IMR-90 (cell line): Measurements from ENCODE around the gene LRRC39. TPM values are rescaled to one million over a fixed set of nuclear protein-coding genes. Genes with fewer than 3 reads are reported as not detected.

ENCODE experiments used
- ATAC-seq: fragments of 200-7000 bp; cut with Tn5 transposase; 2 replicates; pipeline ENCODE4 v1.9.1; 2020; ENCODE audit warnings: low read depth, mild to moderate bottlenecking, moderate library complexity
- BruUV-seq: library from RNA; stranded (reverse); fragments of 400-500 nt; replicated peaks from 2 replicates; lab custom pipeline; 2021; lab: Mats Ljungman, UMichigan
- CTCF ChIA-PET: fragments of 300-600 bp; formaldehyde crosslinking; extraction: SDS; loops from one replicate; lab custom pipeline; 2021; ENCODE audit warnings: antibody characterized with exemption; lab: Yijun Ruan, JAX
- POLR2A ChIA-PET: fragments of 300-600 bp; sonication (Branson Sonifier 250); formaldehyde crosslinking; loops from one replicate; lab custom pipeline; 2022; ENCODE audit warnings: antibody characterized with exemption; ENCODE audit not compliant: unreplicated experiment; lab: Charles Lee
- DNase-seq: peaks from one replicate; pipeline ENCODE4 v3.0.0; 2013
- H2AFZ ChIP-seq: replicated peaks from 2 replicates; pipeline ENCODE3; 2013; ENCODE audit warnings: low read length, mild to moderate bottlenecking; ENCODE audit not compliant: poor library complexity
- H2AK5ac ChIP-seq: 2 replicates; pipeline ENCODE4 v1.6.1; 2013; ENCODE audit warnings: low read depth, low read length, inconsistent platforms
- H2AK9ac ChIP-seq: replicated peaks from 2 replicates; pipeline ENCODE3; 2013; ENCODE audit warnings: mild to moderate bottlenecking, low read depth, low read length, moderate library complexity; ENCODE audit not compliant: poor library complexity
- H2BK120ac ChIP-seq: 2 replicates; pipeline ENCODE4 v1.6.1; 2013; ENCODE audit warnings: low read depth, low read length, inconsistent platforms
- H2BK15ac ChIP-seq: 3 replicates; pipeline ENCODE4 v1.6.1; 2013; ENCODE audit warnings: low read depth, low read length, inconsistent platforms
- H2BK20ac ChIP-seq: 2 replicates; pipeline ENCODE4 v1.6.1; 2013; ENCODE audit warnings: low read depth, mild to moderate bottlenecking, inconsistent platforms, low read length, moderate library complexity
- H2BK5ac ChIP-seq: 2 replicates; pipeline ENCODE4 v1.6.1; 2013; ENCODE audit warnings: mild to moderate bottlenecking, low read depth, low read length, inconsistent platforms; ENCODE audit not compliant: poor library complexity, severe bottlenecking
- H3K14ac ChIP-seq: replicated peaks from 2 replicates; pipeline ENCODE4 v1.6.1; 2013; ENCODE audit warnings: low read depth, low read length, inconsistent platforms
- H3K18ac ChIP-seq: 2 replicates; pipeline ENCODE4 v1.6.1; 2013; ENCODE audit warnings: low read depth, low read length, control low read depth
- H3K23ac ChIP-seq: 2 replicates; pipeline ENCODE4 v1.6.1; 2013; ENCODE audit warnings: low read depth, low read length, inconsistent platforms
- H3K27ac ChIP-seq: 2 replicates; pipeline ENCODE4 v1.5.1; 2013; ENCODE audit warnings: mild to moderate bottlenecking, control low read depth, low read length; ENCODE audit not compliant: insufficient read depth
- H3K27me3 ChIP-seq: 2 replicates; pipeline ENCODE4 v1.6.1; 2013; ENCODE audit warnings: low read length; ENCODE audit not compliant: control insufficient read depth, insufficient read depth
- H3K36me3 ChIP-seq: 2 replicates; pipeline ENCODE4 v1.6.1; 2013; ENCODE audit warnings: low read length, mixed read lengths; ENCODE audit not compliant: control insufficient read depth, insufficient read depth
- H3K4ac ChIP-seq: 2 replicates; pipeline ENCODE4 v1.6.1; 2013; ENCODE audit warnings: low read depth, low read length, inconsistent platforms
- H3K4me1 ChIP-seq: 2 replicates; pipeline ENCODE4 v1.6.1; 2013; ENCODE audit warnings: low read length, mixed read lengths; ENCODE audit not compliant: control insufficient read depth, insufficient read depth
- H3K4me2 ChIP-seq: 2 replicates; pipeline ENCODE4 v1.6.1; 2013; ENCODE audit warnings: low read depth, mild to moderate bottlenecking, control low read depth, low read length, moderate library complexity
- H3K4me3 ChIP-seq: 2 replicates; pipeline ENCODE4 v1.5.1; 2013; ENCODE audit warnings: low read depth, mild to moderate bottlenecking, control low read depth, low read length, moderate library complexity; ENCODE audit not compliant: insufficient read depth
- H3K56ac ChIP-seq: 2 replicates; pipeline ENCODE4 v1.6.1; 2013; ENCODE audit warnings: low read length, inconsistent platforms; ENCODE audit not compliant: insufficient read depth; ENCODE audit errors: extremely low read depth
- H3K79me1 ChIP-seq, 2 experiments: 2 replicates each; pipeline ENCODE4 v1.6.1; 2013; ENCODE audit warnings: low read length in 2 of 2, inconsistent platforms in 1 of 2, low read depth in 1 of 2
- H3K9ac ChIP-seq: 2 replicates; pipeline ENCODE4 v1.6.1; 2013; ENCODE audit warnings: low read depth, low read length, control low read depth
- H3K9me1 ChIP-seq: 2 replicates; pipeline ENCODE4 v1.6.1; 2013; ENCODE audit warnings: low read length, inconsistent platforms; ENCODE audit not compliant: insufficient read depth
- H3K9me3 ChIP-seq: 2 replicates; pipeline ENCODE4 v1.6.1; 2013; ENCODE audit warnings: low read length; ENCODE audit not compliant: control insufficient read depth, insufficient read depth
- H4K20me1 ChIP-seq: 2 replicates; pipeline ENCODE4 v1.6.1; 2013; ENCODE audit warnings: low read length, inconsistent platforms; ENCODE audit not compliant: insufficient read depth
- H4K5ac ChIP-seq: 2 replicates; pipeline ENCODE4 v1.6.1; 2013; ENCODE audit warnings: mild to moderate bottlenecking, low read depth, low read length, control low read depth
- H4K8ac ChIP-seq, 2 experiments: 2 replicates each; pipeline ENCODE4 v1.6.1; 2013; ENCODE audit warnings: low read depth in 2 of 2, low read length in 2 of 2, control low read depth in 1 of 2, inconsistent platforms in 1 of 2
- H4K91ac ChIP-seq: 2 replicates; pipeline ENCODE4 v1.6.1; 2013; ENCODE audit warnings: low read depth, low read length, inconsistent platforms; ENCODE audit not compliant: insufficient read depth
- BHLHE40 ChIP-seq: fragments of 150-350 bp; IDR thresholded peaks from 2 replicates; pipeline ENCODE4 v1.6.1; 2016; ENCODE audit warnings: mild to moderate bottlenecking, low read depth, low read length
- MAFK ChIP-seq: IDR thresholded peaks from 2 replicates; pipeline ENCODE4 v1.6.1; 2012; ENCODE audit warnings: low read depth, low read length, improper control_type of control experiment
- MAZ ChIP-seq: IDR thresholded peaks from 2 replicates; pipeline ENCODE4 v1.6.1; 2012; ENCODE audit warnings: low read depth, mild to moderate bottlenecking, low read length, improper control_type of control experiment, moderate library complexity, borderline replicate concordance
- WGBS, 2 experiments: methylation state at CpG; one replicate each; pipeline versions ENCODE4 v1.1.5 to v1.1.7; 2013; ENCODE audit warnings: missing lambda C conversion rate in 2 of 2; ENCODE audit not compliant: insufficient read length in 1 of 2; ENCODE audit errors: extremely low coverage in 2 of 2; 5-methylcytosine and 5-hydroxymethylcytosine counted together
- dilution Hi-C: fragments of 300-500 bp; cut with HindIII; formaldehyde crosslinking; loops from one replicate; pipeline ENCODE4 v1.14.3; 2018; ENCODE audit warnings: low sequenced_read_pairs; ENCODE audit not compliant: unreplicated experiment
- in situ Hi-C: fragments of 300-500 bp; cut with MboI; formaldehyde crosslinking; loops from 3 replicates; pipeline ENCODE4 v1.14.3; 2019; ENCODE audit warnings: low sequenced_read_pairs, inconsistent platforms, mixed read lengths
- intact Hi-C: fragments of 100-400 bp; cut with micrococcal nuclease; formaldehyde crosslinking; loops from 2 replicates; pipeline ENCODE4 v1.10.0; 2022
- polyA plus RNA-seq, 3 experiments: library from polyadenylated mRNA; depleted of rRNA; stranded (reverse); fragments of >200 nt; gene quantifications; 2 replicates each; pipeline ENCODE4 v1.2.3, GENCODE V29; 2012; ENCODE audit warnings: low replicate concordance in 1 of 3
- total RNA-seq: library from RNA; depleted of rRNA; stranded (reverse); fragments of >200 nt; gene quantifications from 2 replicates; pipeline ENCODE4 v1.2.3, GENCODE V29; 2012

Gene LRRC39
- total and polyA plus RNA-seq, 2 of the 4 experiments (the other 2 are of a cell fraction), result 0.36 to 0.48 TPM

GRCh38 chr1:100168051-100168450 lies 10.0 kb downstream of the LRRC39 start:
- Histone ChIP-seq H3K9me1 (no peaks in the 10 kb centered on the region), H3K4me1 (no peaks in the 10 kb centered on the region), H3K23ac (no peak overlapping the region), H3K79me1 (no peaks in the 10 kb centered on the region), H2BK5ac (no peak overlapping the region), H4K20me1 (no peaks in the 10 kb centered on the region), H2BK20ac (no peak overlapping the region), H3K9ac (no peak overlapping the region), H3K4me3 (no peak overlapping the region), H3K4me2 (no peak overlapping the region), H3K36me3 (no peaks in the 10 kb centered on the region), H2AK5ac (no peak overlapping the region), H3K27me3 (no peaks in the 10 kb centered on the region), H3K18ac (no peak overlapping the region), H2AFZ (no peak overlapping the region), H4K8ac (no peak overlapping the region), H4K91ac (no peak overlapping the region), H3K14ac (no peak overlapping the region), H3K9me3 (no peaks in the 10 kb centered on the region), H2BK120ac (no peak overlapping the region), H2AK9ac (no peak overlapping the region), H3K27ac (no peak overlapping the region), H3K4ac (no peak overlapping the region), H4K5ac (no peak overlapping the region), H2BK15ac (no peak overlapping the region), H3K56ac (no peak overlapping the region)
- TF ChIP-seq MAZ (no peak), BHLHE40 (no peak), MAFK (peak; percentile 38; the same call in 1 of the 2 replicates)
- in situ Hi-C loops (no loop called here), intact Hi-C loops (no loop called here), dilution Hi-C loops (no loop called here)
- no TSS peak for BruUV-seq
- ChIA-PET POLR2A (no interaction called here), CTCF (no interaction called here)
- no peak for ATAC-seq
- no CpG with 5 or more reads among the region's 2 CpGs for WGBS, 2 experiments
- no peak for DNase-seq
